Activated B cell treated with CpG ODN at 0.5 μM for 24 hours (primary cell): ENCODE measurements around the gene UGT1A4. TPM values are rescaled to one million over a fixed set of nuclear protein-coding genes. Genes with fewer than 3 reads are reported as not detected.

Experiments
- ATAC-seq: fragments of 200-7000 bp; cut with Tn5 transposase; one replicate; pipeline ENCODE4 v1.10.0; 2021; ENCODE audit warnings: low read depth, mild to moderate bottlenecking, moderate library complexity
- CTCF ChIA-PET: fragments of 350-600 bp; sonication (Branson Sonifier 250); formaldehyde crosslinking; loops from one replicate; lab custom pipeline; 2021; ENCODE audit warnings: antibody characterized with exemption; lab: Charles Lee
- POLR2A ChIA-PET: fragments of 350-600 bp; sonication (Branson Sonifier 250); formaldehyde crosslinking; loops from one replicate; lab custom pipeline; 2021; ENCODE audit warnings: antibody characterized with exemption; lab: Charles Lee
- DNase-seq: peaks from one replicate; pipeline ENCODE4 v3.0.0; 2022
- H3K27ac Mint-ChIP-seq: one replicate; pipeline ENCODE4 v1.8.0; 2020; ENCODE audit warnings: mixed read lengths
- H3K27me3 Mint-ChIP-seq: one replicate; pipeline ENCODE4 v1.8.0; 2021; ENCODE audit warnings: mixed read lengths
- H3K36me3 Mint-ChIP-seq: one replicate; pipeline ENCODE4 v1.8.0; 2021; ENCODE audit warnings: low read depth, mixed read lengths
- H3K4me1 Mint-ChIP-seq: one replicate; pipeline ENCODE4 v1.8.0; 2021; ENCODE audit warnings: mixed read lengths
- H3K4me3 Mint-ChIP-seq: one replicate; pipeline ENCODE4 v1.8.0; 2020; ENCODE audit warnings: mild to moderate bottlenecking, mixed read lengths
- H3K9me3 Mint-ChIP-seq: one replicate; pipeline ENCODE4 v1.8.0; 2020; ENCODE audit warnings: mixed read lengths
- CTCF ChIP-seq: fragments of 200-600 bp; IDR thresholded peaks from one replicate; pipeline ENCODE4 v1.8.0; 2022; ENCODE audit warnings: antibody characterized with exemption, mild to moderate bottlenecking
- intact Hi-C: fragments of 100-400 bp; cut with micrococcal nuclease; formaldehyde crosslinking; loops from one replicate; pipeline ENCODE4 v1.15.1; 2024
- total RNA-seq: library from RNA; stranded (reverse); gene quantifications from 2 replicates; pipeline ENCODE4 v1.2.3, GENCODE V29; 2022

Gene UGT1A4
- total RNA-seq, 1 donor from 2014 or later, result not detected

GRCh38 chr2:233766416-233766815 is 47.9 kb downstream of the UGT1A4 start:
- no peaks in the 10 kb centered on the region for H3K4me1 Mint-ChIP-seq
- H3K4me3 Mint-ChIP-seq, result no peak overlapping the region

GRCh38 chr2:233768076-233768475 is 49.5 kb downstream of the UGT1A4 start:
- no peak for TF ChIP-seq CTCF
- DNase-seq (no peak), ATAC-seq (no peak)
- no peaks in the 10 kb centered on the region for H3K4me1 Mint-ChIP-seq
- H3K27ac Mint-ChIP-seq, result no peak overlapping the region
- H3K4me3 Mint-ChIP-seq, result no peak overlapping the region
- CTCF ChIA-PET, result no interaction called here
- POLR2A ChIA-PET, result no interaction called here
- intact Hi-C loops, result no loop called here
- H3K27me3 Mint-ChIP-seq, result peaks cover 21% of the 10 kb centered on the region
- H3K9me3 Mint-ChIP-seq, result no peaks in the 10 kb centered on the region
- H3K36me3 Mint-ChIP-seq, result no peaks in the 10 kb centered on the region

More at GRCh38 chr2:233766416-233766815, 47.9 kb downstream of the UGT1A4 start:
- DNase-seq, result no peak
- TF ChIP-seq CTCF, result no peak
- intact Hi-C loops, result no loop called here
- Mint-ChIP-seq H3K27ac (no peak overlapping the region), H3K36me3 (no peaks in the 10 kb centered on the region), H3K9me3 (no peaks in the 10 kb centered on the region), H3K27me3 (peaks cover 21% of the 10 kb centered on the region)
- no peak for ATAC-seq
- CTCF ChIA-PET, result no interaction called here
- POLR2A ChIA-PET, result no interaction called here

- Mint-ChIP-seq H3K27ac (no peak overlapping the region), H3K36me3 (no peaks in the 10 kb centered on the region), H3K4me1 (no peaks in the 10 kb centered on the region), H3K4me3 (no peak overlapping the region), H3K9me3 (no peaks in the 10 kb centered on the region), H3K27me3 (peaks cover 21% of the 10 kb centered on the region)
- ChIA-PET CTCF (no interaction called here), POLR2A (no interaction called here)
- ATAC-seq, result no peak
- no peak for DNase-seq
- intact Hi-C loops, result no loop called here
- TF ChIP-seq CTCF, result no peak
Observed at GRCh38 chr2:233769260-233769659, 50.7 kb downstream of the UGT1A4 start.

- no peak for TF ChIP-seq CTCF
- no peaks in the 10 kb centered on the region for H3K4me1 Mint-ChIP-seq
- peaks cover 10% of the 10 kb centered on the region for H3K9me3 Mint-ChIP-seq
Observed at GRCh38 chr2:233772153-233772552, 53.6 kb downstream of the UGT1A4 start.

GRCh38 chr2:233772583-233772982 is 54.0 kb downstream of the UGT1A4 start:
- Mint-ChIP-seq H3K27me3 (peaks cover 22% of the 10 kb centered on the region), H3K27ac (no peak overlapping the region), H3K4me1 (no peaks in the 10 kb centered on the region), H3K4me3 (no peak overlapping the region), H3K9me3 (peaks cover 12% of the 10 kb centered on the region), H3K36me3 (no peaks in the 10 kb centered on the region)
- DNase-seq (no peak), ATAC-seq (no peak)
- ChIA-PET POLR2A (no interaction called here), CTCF (no interaction called here)
- no peak for TF ChIP-seq CTCF
- intact Hi-C loops, result no loop called here

More at GRCh38 chr2:233772153-233772552, 53.6 kb downstream of the UGT1A4 start:
- peaks cover 22% of the 10 kb centered on the region for H3K27me3 Mint-ChIP-seq
- no peaks in the 10 kb centered on the region for H3K36me3 Mint-ChIP-seq
- H3K4me3 Mint-ChIP-seq, result no peak overlapping the region
- CTCF ChIA-PET, result no interaction called here
- POLR2A ChIA-PET, result no interaction called here
- intact Hi-C loops, result no loop called here
- H3K27ac Mint-ChIP-seq, result no peak overlapping the region
- DNase-seq (no peak), ATAC-seq (no peak)
